GM12874 (cell line): ENCODE measurements around the gene DIP2A.

Experiments
- TF ChIP-seq, protein P1 (sequence below): IDR thresholded peaks from 2 replicates; pipeline ENCODE4 v1.5.1; 2011; ENCODE audit warnings: low read depth, mild to moderate bottlenecking, control low read depth, low read length, moderate library complexity; ENCODE audit not compliant: insufficient read depth

DIP2A gene

DNA sequence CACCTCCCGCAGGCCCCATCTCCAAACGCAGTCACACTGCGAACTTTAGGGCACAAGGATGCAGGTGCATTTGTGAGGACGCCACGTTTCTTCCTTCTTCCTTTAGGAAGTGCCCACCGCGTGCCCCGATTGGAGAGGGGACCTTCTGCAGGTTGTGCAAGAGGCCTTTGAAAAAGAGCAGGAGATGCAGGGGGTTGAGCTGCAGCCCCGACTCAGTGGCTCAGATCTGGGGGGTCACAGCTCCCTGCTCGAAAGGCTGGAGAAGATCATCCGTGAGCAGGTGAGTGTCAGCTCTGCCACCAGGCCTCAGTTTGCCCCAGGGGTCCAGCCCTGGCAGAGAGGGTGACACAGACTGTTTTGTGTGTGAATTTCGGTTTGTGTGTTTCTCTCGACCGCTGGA is 31.2 kb upstream of the DIP2A start:
- TF ChIP-seq, protein P1, sequence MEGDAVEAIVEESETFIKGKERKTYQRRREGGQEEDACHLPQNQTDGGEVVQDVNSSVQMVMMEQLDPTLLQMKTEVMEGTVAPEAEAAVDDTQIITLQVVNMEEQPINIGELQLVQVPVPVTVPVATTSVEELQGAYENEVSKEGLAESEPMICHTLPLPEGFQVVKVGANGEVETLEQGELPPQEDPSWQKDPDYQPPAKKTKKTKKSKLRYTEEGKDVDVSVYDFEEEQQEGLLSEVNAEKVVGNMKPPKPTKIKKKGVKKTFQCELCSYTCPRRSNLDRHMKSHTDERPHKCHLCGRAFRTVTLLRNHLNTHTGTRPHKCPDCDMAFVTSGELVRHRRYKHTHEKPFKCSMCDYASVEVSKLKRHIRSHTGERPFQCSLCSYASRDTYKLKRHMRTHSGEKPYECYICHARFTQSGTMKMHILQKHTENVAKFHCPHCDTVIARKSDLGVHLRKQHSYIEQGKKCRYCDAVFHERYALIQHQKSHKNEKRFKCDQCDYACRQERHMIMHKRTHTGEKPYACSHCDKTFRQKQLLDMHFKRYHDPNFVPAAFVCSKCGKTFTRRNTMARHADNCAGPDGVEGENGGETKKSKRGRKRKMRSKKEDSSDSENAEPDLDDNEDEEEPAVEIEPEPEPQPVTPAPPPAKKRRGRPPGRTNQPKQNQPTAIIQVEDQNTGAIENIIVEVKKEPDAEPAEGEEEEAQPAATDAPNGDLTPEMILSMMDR: no peak

DNA sequence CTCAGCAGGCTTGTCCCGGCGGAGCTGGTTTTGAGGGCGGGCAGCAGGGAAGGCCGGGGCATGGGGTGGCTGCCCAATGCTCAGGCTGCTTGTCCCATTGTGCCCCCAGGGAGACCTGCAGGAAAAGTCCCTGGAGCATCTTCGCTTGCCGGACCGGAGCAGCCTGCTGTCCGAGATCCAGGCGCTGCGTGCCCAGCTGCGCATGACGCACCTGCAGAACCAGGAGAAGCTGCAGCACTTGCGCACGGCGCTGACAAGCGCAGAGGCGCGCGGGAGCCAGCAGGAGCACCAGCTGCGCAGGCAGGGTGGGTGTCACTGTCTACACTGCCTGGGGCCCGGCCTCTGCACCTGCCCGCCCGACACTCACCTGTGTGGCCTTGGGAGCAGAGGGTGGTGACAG is 30.4 kb upstream of the DIP2A start:
- TF ChIP-seq, protein P1: no peak

DNA sequence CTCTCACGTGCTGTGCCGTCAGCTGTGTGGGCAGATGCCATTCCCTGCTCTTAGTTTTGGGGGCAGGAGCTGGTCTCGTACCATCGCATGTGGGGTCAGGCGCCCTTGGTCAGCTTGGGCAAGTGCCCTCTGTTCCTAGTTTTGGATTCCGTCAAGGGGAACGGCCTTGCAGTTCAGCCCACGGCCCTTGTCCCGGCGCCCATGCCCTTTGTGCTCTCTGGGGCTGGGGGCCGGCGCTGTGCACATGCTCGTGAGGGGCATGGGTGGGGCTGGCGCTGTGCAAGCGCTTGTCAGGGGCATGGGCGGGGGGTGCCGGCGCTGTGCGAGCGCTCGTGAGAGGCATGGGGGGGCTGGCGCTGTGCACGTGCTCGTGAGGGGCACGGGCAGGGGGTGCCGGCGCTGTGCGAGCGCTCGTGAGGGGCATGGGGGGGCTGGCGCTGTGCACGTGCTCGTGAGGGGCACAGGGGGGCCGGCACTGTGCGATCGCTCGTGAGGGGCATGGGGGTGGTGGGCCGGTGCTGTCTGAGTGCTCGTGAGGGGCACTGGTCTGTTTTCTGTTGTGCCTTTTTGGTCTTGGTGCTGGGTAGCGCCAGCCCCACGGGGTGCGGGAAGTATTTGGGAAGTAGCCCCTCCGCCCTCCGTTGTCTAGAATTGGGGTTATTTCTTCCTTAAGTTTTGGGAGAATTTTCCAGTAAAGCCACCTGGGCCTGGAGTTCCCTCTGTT is 29.5 kb upstream of the DIP2A start:
- TF ChIP-seq, protein P1: no peak

DNA sequence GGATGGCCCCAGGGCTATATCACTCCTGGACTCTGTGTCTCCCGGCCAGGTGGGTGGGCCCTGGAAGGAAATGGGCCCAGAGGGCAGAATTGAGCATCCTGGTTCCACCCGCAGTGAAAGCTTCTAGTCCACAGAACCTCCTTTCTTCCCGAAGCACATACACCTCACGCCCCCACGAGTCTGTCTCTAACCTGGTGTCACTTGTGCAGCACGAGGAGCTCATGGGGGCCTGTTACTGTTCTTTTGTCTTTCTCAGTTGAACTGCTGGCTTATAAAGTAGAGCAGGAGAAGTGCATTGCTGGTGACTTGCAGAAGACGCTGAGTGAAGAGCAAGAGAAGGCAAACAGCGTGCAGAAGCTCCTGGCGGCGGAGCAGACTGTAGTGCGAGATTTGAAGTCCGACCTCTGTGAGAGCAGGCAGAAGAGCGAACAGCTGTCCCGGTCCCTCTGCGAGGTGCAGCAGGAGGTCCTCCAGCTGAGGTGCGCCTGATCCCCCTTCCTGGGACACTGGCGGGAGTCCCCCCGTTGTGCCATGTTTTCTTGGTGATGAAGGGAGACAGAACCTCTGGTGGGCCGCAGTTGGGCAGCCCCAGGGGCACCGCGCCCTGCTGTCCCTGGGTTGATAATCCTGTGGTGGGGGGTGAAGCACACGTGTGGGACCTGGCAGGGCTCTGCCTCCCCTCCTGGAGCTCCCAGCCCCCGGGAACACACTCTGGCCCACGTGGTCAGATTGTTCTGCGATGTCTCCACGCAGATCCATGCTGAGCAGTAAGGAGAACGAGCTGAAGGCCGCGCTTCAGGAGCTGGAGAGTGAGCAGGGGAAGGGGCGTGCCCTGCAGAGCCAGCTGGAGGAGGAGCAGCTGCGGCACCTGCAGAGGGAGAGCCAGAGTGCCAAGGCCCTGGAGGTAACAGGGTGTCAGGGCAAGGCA is 28.7 kb upstream of the DIP2A start:
- TF ChIP-seq, protein P1: no peak

DNA sequence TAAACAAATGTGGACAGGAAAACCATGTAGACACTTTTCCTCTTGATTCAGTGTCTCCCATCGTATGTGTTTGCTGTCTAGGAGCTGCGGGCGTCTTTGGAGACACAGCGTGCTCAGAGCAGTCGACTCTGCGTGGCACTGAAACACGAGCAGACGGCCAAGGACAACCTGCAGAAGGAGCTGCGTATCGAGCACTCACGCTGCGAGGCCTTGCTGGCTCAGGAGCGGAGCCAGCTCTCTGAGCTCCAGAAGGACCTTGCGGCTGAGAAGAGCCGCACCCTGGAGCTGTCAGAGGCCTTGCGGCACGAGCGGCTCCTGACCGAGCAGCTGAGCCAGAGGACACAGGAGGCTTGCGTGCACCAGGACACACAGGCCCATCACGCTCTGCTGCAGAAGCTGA is 27.2 kb upstream of the DIP2A start:
- TF ChIP-seq, protein P1: no peak

DNA sequence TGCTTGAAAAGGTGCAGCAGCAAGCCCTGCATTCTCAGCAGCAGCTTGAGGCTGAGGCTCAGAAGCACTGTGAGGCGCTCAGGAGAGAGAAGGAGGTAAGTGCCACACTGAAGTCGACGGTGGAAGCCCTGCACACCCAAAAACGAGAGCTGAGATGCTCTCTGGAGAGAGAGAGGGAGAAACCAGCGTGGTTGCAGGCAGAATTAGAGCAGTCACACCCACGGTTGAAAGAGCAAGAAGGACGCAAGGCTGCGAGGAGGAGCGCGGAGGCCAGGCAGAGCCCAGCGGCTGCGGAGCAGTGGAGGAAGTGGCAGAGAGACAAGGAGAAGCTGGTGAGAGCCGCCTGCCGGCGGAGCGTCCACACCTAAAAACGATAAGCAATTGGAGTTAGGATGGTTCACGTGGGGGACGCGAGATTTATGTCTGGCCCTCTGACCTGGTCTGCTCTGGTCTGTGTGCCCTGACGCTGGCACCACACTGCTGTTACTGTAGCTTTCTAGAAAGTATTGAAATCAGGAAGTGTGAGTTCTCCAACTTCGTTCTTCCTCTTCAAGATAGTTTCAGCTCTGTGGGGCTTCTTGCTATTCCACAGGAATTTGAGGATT is 26.7 kb upstream of the DIP2A start:
- TF ChIP-seq, protein P1: no peak

DNA sequence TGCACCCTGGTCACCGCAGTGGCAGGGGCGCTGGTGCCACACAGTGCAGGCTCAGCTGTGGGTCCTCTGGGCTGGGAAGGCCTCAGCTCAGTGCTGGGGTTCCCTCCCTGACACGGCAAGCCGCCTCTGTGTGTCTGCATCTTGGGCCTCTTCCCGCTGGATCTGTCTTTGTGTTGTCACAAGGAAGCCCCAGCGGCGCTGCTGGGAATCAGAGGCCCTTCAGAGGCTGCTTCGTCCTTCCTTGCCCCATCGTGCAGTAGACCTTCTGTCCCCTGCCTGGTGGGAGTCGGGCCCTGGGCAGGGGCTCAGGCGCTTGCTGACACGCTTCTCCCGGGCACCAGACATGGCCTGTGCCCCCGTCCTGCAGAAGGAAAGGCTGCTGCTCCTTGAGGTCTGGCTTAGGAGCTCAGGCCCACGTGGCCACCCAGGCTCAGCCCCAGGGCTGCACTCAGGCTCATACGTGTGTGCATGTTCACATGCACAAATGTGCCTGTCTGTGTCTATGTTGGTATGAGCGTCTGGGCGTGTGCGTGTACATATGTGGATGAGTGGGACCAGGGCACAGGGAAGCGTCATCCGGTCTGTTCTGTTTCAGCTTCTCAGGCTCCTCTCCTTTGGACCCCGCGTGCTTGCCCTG is 24.3 kb upstream of the DIP2A start:
- TF ChIP-seq, protein P1: no peak
